Nephron progenitor cell (in vitro differentiated cells): ENCODE measurements around the gene HPCA.

ENCODE experiments used
- DNase-seq: peaks from one replicate; pipeline ENCODE4 v3.0.0; 2021
- H3K27ac Mint-ChIP-seq: 2 replicates; pipeline ENCODE4 v1.8.0; 2021; ENCODE audit warnings: mild to moderate bottlenecking, moderate library complexity, mixed read lengths
- H3K27me3 Mint-ChIP-seq: 2 replicates; pipeline ENCODE4 v1.8.0; 2021; ENCODE audit warnings: mild to moderate bottlenecking, low read depth, mixed read lengths; ENCODE audit not compliant: poor library complexity
- H3K36me3 Mint-ChIP-seq: 2 replicates; pipeline ENCODE4 v1.8.0; 2021; ENCODE audit warnings: low read depth, mixed read lengths
- H3K4me1 Mint-ChIP-seq: 2 replicates; pipeline ENCODE4 v1.8.0; 2021; ENCODE audit warnings: mixed read lengths
- H3K4me3 Mint-ChIP-seq: 2 replicates; pipeline ENCODE4 v1.8.0; 2021; ENCODE audit warnings: mild to moderate bottlenecking, moderate library complexity, mixed read lengths
- H3K9me3 Mint-ChIP-seq: 2 replicates; pipeline ENCODE4 v1.8.0; 2021; ENCODE audit warnings: mild to moderate bottlenecking, moderate library complexity, mixed read lengths
- CTCF ChIP-seq: fragments of 200-600 bp; sonication (generic); IDR thresholded peaks from 2 replicates; pipeline ENCODE4 v1.5.0; 2021; ENCODE audit warnings: antibody characterized with exemption

Gene HPCA

DNA sequence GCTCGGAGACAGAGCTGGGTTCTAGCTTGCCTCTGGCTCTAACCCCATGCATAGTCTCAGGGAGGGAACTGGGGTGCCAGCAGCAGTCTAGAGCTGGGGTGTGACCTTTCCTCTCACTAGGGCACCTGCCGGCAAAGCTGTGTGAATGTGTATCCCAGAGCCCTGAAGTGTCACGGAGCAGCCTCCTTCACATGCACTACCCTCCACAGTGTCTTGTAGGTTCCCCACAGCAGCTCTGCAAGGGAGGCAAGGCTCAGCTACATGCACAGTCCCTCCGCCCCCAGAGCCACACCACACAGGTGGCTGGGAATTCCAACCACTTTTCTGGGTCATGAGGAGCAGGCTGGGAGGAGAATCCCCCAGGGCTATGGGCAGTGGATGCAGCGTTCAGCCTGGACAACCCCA lies 7.7 kb upstream of the HPCA start:
- DNase-seq = no peak
- Mint-ChIP-seq H3K27ac (no peak overlapping the region), H3K4me1 (peaks cover 43% of the 10 kb centered on the region), H3K9me3 (no peaks in the 10 kb centered on the region), H3K27me3 (no peaks in the 10 kb centered on the region), H3K36me3 (no peaks in the 10 kb centered on the region), H3K4me3 (no peak overlapping the region)
- no peak for TF ChIP-seq CTCF

DNA sequence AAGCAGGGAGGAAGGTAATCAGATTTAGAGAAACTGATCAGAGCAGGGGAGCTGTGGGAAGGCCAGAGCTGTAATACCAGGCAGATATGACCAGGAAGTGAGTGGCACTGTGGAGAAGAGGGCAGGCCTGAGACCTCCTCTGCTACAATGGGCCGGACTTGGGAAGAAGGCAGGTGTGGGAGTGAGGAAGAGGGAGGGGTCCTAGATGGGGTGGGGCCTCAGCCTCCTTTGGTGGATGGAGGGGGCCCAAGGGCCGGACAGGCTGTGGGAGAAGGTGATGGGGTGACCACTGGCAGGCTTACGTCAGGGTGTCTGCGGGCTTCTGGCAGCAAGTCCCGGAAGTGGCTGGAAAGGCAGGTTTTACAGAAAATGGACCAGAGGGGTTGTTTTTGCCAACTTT lies 5.0 kb upstream of the HPCA start:
- TF ChIP-seq CTCF = no peak
- Mint-ChIP-seq H3K27ac (no peak overlapping the region), H3K27me3 (peaks cover 22% of the 10 kb centered on the region), H3K36me3 (no peaks in the 10 kb centered on the region), H3K4me1 (peaks cover 40% of the 10 kb centered on the region), H3K4me3 (no peak overlapping the region), H3K9me3 (no peaks in the 10 kb centered on the region)
- DNase-seq = no peak

- Mint-ChIP-seq H3K27me3 (peaks cover 30% of the 10 kb centered on the region), H3K27ac (no peak overlapping the region), H3K4me3 (no peak overlapping the region), H3K36me3 (no peaks in the 10 kb centered on the region), H3K9me3 (no peaks in the 10 kb centered on the region), H3K4me1 (peaks cover 34% of the 10 kb centered on the region)
- no peak for TF ChIP-seq CTCF
- DNase-seq = no peak
These were observed 4.1 kb upstream of the HPCA start for GRCh38 chr1:32881871-32882850.

- TF ChIP-seq CTCF = no peak
- H3K27me3 Mint-ChIP-seq = peaks cover 42% of the 10 kb centered on the region
- peaks cover 26% of the 10 kb centered on the region for H3K4me1 Mint-ChIP-seq
- no peak overlapping the region for H3K27ac Mint-ChIP-seq
- H3K9me3 Mint-ChIP-seq = no peaks in the 10 kb centered on the region
- DNase-seq = no peak
- H3K36me3 Mint-ChIP-seq = no peaks in the 10 kb centered on the region
- no peak overlapping the region for H3K4me3 Mint-ChIP-seq
These were observed 2.8 kb upstream of the HPCA start for GRCh38 chr1:32883338-32884031.

DNA sequence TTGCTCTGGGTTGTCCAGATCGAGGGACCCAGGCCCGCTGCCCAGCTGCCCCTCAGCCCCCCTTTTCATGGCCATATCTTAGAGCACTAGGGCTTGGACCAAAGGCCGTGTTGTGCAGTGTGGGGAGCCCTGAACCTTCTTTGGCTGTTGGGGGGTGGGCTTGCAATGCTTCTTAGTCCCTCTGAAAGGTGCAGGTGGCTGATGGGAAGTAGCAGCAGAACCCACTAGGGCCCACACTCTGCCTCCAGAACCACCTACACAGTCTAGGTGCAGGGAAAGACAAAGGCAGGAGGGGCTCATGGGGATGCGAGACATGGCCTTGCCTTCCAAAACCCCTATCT lies 2.3 kb upstream of the HPCA start:
- Mint-ChIP-seq H3K36me3 (no peaks in the 10 kb centered on the region), H3K9me3 (no peaks in the 10 kb centered on the region), H3K4me3 (no peak overlapping the region), H3K27me3 (peaks cover 45% of the 10 kb centered on the region), H3K4me1 (peaks cover 26% of the 10 kb centered on the region), H3K27ac (no peak overlapping the region)
- DNase-seq = no peak
- TF ChIP-seq CTCF = no peak
